Neuronal stem cell (in vitro differentiated cells): ENCODE data around the gene SS18L1.

Experiments used
- DNase-seq: peaks from one replicate; pipeline ENCODE4 v3.0.0-alpha.2; 2013; ENCODE audit warnings: low spot score
- H2AFZ ChIP-seq: one replicate; pipeline ENCODE4 v1.6.1; 2013; ENCODE audit warnings: mild to moderate bottlenecking, low read length, inconsistent platforms
- H2AK5ac ChIP-seq: 2 replicates; pipeline ENCODE4 v1.6.1; 2013; ENCODE audit warnings: low read depth, mild to moderate bottlenecking, inconsistent platforms, low read length, moderate library complexity, mixed read lengths
- H2BK120ac ChIP-seq: 2 replicates; pipeline ENCODE4 v1.6.1; 2013; ENCODE audit warnings: low read depth, mild to moderate bottlenecking, inconsistent platforms, low read length, moderate library complexity, mixed read lengths
- H2BK12ac ChIP-seq: one replicate; pipeline ENCODE4 v1.6.1; 2013; ENCODE audit warnings: low read length, inconsistent platforms
- H2BK15ac ChIP-seq: 2 replicates; pipeline ENCODE4 v1.6.1; 2013; ENCODE audit warnings: mild to moderate bottlenecking, low read length, inconsistent platforms, mixed read lengths
- H2BK5ac ChIP-seq: one replicate; pipeline ENCODE4 v1.6.1; 2013; ENCODE audit warnings: inconsistent platforms, mild to moderate bottlenecking, low read length, moderate library complexity
- H3K14ac ChIP-seq: one replicate; pipeline ENCODE4 v1.6.1; 2013; ENCODE audit warnings: low read length, inconsistent platforms
- H3K18ac ChIP-seq: 2 replicates; pipeline ENCODE4 v1.6.1; 2013; ENCODE audit warnings: low read length, inconsistent platforms
- H3K23ac ChIP-seq: 2 replicates; pipeline ENCODE4 v1.6.1; 2013; ENCODE audit warnings: low read depth, mild to moderate bottlenecking, mixed read lengths, low read length, inconsistent platforms; ENCODE audit not compliant: poor library complexity
- H3K27ac ChIP-seq: replicated peaks from 3 replicates; pipeline ENCODE4 v1.5.1; 2013; ENCODE audit warnings: low read length, inconsistent platforms
- H3K27me3 ChIP-seq, 3 experiments: 2 replicates each; pipeline ENCODE4 v1.6.1; 2013; ENCODE audit warnings: low read length in 3 of 3, mild to moderate bottlenecking in 2 of 3, inconsistent platforms in 1 of 3, low read depth in 1 of 3, mixed read lengths in 1 of 3, moderate library complexity in 1 of 3; ENCODE audit not compliant: control insufficient read depth in 3 of 3, insufficient read depth in 3 of 3
- H3K36me3 ChIP-seq, 2 donors: replicated peaks in 1 of 2; 2 replicates each; pipeline ENCODE4 v1.6.1; 2013; ENCODE audit warnings: low read length in 2 of 2; ENCODE audit not compliant: control insufficient read depth in 2 of 2, insufficient read depth in 2 of 2
- H3K4ac ChIP-seq: 2 replicates; pipeline ENCODE4 v1.6.1; 2013; ENCODE audit warnings: inconsistent platforms, mild to moderate bottlenecking, low read length, moderate library complexity
- H3K4me1 ChIP-seq, 2 donors: 1 replicate in 1 of 2; 2 replicates in 1 of 2; pipeline ENCODE4 v1.6.1; 2013; ENCODE audit warnings: low read length in 2 of 2, low read depth in 1 of 2; ENCODE audit not compliant: control insufficient read depth in 2 of 2, insufficient read depth in 1 of 2
- H3K4me2 ChIP-seq: one replicate; pipeline ENCODE4 v1.6.1; 2013; ENCODE audit warnings: mild to moderate bottlenecking, low read length, inconsistent platforms; ENCODE audit not compliant: insufficient read depth, poor library complexity, severe bottlenecking
- H3K4me3 ChIP-seq, 2 donors: 2 replicates each; pipeline ENCODE4 v1.5.1; 2013; ENCODE audit warnings: low read length in 2 of 2, mild to moderate bottlenecking in 2 of 2, inconsistent platforms in 1 of 2, moderate library complexity in 1 of 2
- H3K79me1 ChIP-seq: one replicate; pipeline ENCODE4 v1.6.1; 2013; ENCODE audit warnings: low read depth, mild to moderate bottlenecking, inconsistent platforms, low read length, moderate library complexity
- H3K9ac ChIP-seq: one replicate; pipeline ENCODE4 v1.6.1; 2013; ENCODE audit warnings: mild to moderate bottlenecking, low read depth, low read length, inconsistent platforms; ENCODE audit not compliant: poor library complexity
- H3K9me3 ChIP-seq, 2 donors: replicated peaks in 1 of 2; 2 replicates each; pipeline versions ENCODE3 to v1.6.1; 2013; ENCODE audit warnings: low read length in 2 of 2, mild to moderate bottlenecking in 2 of 2, inconsistent platforms in 1 of 2, low read depth in 1 of 2, mixed read lengths in 1 of 2, moderate library complexity in 1 of 2; ENCODE audit not compliant: control insufficient read depth in 2 of 2, insufficient read depth in 1 of 2
- H4K8ac ChIP-seq: one replicate; pipeline ENCODE4 v1.6.1; 2013; ENCODE audit warnings: low read depth, mild to moderate bottlenecking, inconsistent platforms, low read length, moderate library complexity
- H4K91ac ChIP-seq: one replicate; pipeline ENCODE4 v1.6.1; 2013; ENCODE audit warnings: low read length, low read depth, mild to moderate bottlenecking, inconsistent platforms; ENCODE audit not compliant: poor library complexity
- WGBS, 2 donors: extraction: QIAGEN DNeasy Blood & Tissue Kit; methylation state at CpG; one replicate each; pipeline ENCODE4 v1.1.7; 2013; ENCODE audit warnings: missing lambda C conversion rate in 2 of 2, mixed read lengths in 1 of 2; ENCODE audit not compliant: insufficient read length in 2 of 2, insufficient replicate concordance in 1 of 2; ENCODE audit errors: extremely low coverage in 2 of 2; 5-methylcytosine and 5-hydroxymethylcytosine counted together

SS18L1 gene

DNA sequence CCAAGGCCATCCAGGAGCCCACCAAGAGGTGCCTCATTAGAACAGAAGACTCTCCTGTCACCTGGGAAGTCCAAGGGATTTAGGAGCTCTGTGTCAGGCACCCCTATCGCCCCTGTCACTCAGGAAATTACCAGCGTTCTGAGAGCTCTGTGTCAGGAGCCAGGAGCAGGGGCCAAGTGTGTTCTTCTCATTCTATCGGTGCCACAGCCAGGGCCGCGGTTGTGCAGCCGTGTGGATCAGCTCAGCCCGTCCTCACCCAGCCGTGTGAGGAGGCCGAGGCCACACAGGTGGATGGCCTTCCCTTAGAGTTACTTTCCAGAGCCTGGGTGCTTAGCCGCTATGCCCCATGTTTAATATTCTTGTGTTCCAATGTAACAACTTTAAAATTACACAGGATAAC, 49.1 kb downstream of the SS18L1 start:
- Histone ChIP-seq H2BK12ac (no peak overlapping the region), H3K4me3 (no peak overlapping the region), H3K9me3 (no peaks in the 10 kb centered on the region), H3K36me3 (peaks cover 12 to 54% of the 10 kb centered on the region in 2 donors), H2BK120ac (no peak overlapping the region), H3K27ac (no peak overlapping the region), H2AK5ac (no peak overlapping the region), H4K8ac (no peak overlapping the region), H2BK5ac (no peak overlapping the region), H3K23ac (no peak overlapping the region), H2AFZ (no peak overlapping the region), H3K79me1 (peaks cover 10% of the 10 kb centered on the region), H3K9ac (no peak overlapping the region), H3K4ac (no peak overlapping the region), H2BK15ac (no peak overlapping the region), H3K14ac (no peak overlapping the region), H3K27me3 (no peaks in the 10 kb centered on the region), H3K4me2 (no peak overlapping the region), H3K4me1 (no peaks in the 10 kb centered on the region), H3K18ac (no peak overlapping the region), H4K91ac (no peak overlapping the region)
- WGBS, 2 donors = no CpG with 5 or more reads among the region's 10 CpGs
- no peak for DNase-seq

GRCh38 chr20:62193079-62194025, 49.8 kb downstream of the SS18L1 start:
- Histone ChIP-seq H3K36me3 (peaks cover 18 to 62% of the 10 kb centered on the region in 2 donors), H3K4me3 (no peak overlapping the region), H2BK5ac (no peak overlapping the region), H2BK15ac (no peak overlapping the region), H2BK120ac (no peak overlapping the region), H3K4me2 (no peak overlapping the region), H4K91ac (no peak overlapping the region), H3K23ac (no peak overlapping the region), H3K9me3 (no peaks in the 10 kb centered on the region), H3K14ac (no peak overlapping the region), H4K8ac (no peak overlapping the region), H2AK5ac (no peak overlapping the region), H3K27me3 (no peaks in the 10 kb centered on the region), H3K79me1 (peaks cover 10% of the 10 kb centered on the region), H2AFZ (no peak overlapping the region), H3K4me1 (no peaks in the 10 kb centered on the region), H3K18ac (no peak overlapping the region), H3K9ac (no peak overlapping the region), H3K4ac (no peak overlapping the region), H3K27ac (no peak overlapping the region), H2BK12ac (no peak overlapping the region)
- no peak for DNase-seq
- WGBS, 2 donors = no CpG with 5 or more reads among the region's 29 CpGs

DNA sequence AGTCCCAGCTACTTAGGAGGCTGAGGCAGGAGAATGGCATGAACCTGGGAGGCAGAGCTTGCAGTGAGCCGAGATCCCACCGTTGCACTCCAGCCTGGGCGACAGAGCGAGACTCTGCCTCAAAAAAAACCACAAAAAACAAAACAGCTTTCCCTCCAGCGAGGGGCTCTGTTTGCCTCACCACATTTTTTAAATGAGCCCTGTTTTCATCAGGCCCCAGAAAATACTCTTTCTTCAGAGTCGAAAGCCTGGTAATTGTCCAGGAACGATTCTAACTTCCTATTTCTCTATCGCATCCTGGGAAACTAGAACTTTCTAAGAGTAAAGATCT, 51.5 kb downstream of the SS18L1 start:
- Histone ChIP-seq H3K27me3 (no peaks in the 10 kb centered on the region), H2BK120ac (no peak overlapping the region), H3K18ac (no peak overlapping the region), H4K91ac (no peak overlapping the region), H3K79me1 (peaks cover 13% of the 10 kb centered on the region), H3K36me3 (peaks cover 26 to 64% of the 10 kb centered on the region in 2 donors), H3K4me3 (no peak overlapping the region), H3K27ac (no peak overlapping the region), H3K4me1 (no peaks in the 10 kb centered on the region), H3K23ac (no peak overlapping the region), H2AFZ (no peak overlapping the region), H2BK15ac (no peak overlapping the region), H2BK5ac (no peak overlapping the region), H2AK5ac (no peak overlapping the region), H3K9me3 (no peaks in the 10 kb centered on the region), H3K14ac (no peak overlapping the region), H3K4ac (no peak overlapping the region), H3K9ac (no peak overlapping the region), H3K4me2 (no peak overlapping the region), H4K8ac (no peak overlapping the region), H2BK12ac (no peak overlapping the region)
- no peak for DNase-seq
- WGBS, 2 donors = no CpG with 5 or more reads among the region's 8 CpGs

DNA sequence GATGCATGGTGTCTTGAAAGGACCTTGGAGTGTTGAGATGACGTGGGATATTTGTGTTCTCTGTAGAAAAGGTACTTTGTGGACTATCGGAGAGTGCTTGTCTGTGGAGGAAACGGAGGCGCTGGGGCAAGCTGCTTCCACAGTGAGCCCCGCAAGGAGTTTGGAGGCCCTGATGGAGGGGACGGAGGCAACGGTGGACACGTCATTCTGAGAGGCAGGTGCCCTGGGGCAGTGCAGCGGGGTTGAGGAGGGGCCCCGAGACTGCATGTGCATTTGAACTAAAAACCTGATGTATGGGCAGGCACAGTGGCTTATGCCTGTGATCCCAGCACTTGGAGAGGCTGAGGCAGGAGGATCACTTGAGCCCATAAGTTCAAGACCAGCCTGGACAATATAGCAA, 52.2 kb downstream of the SS18L1 start:
- H3K23ac ChIP-seq = no peak overlapping the region
- no peaks in the 10 kb centered on the region for H3K4me1 ChIP-seq
- no peak overlapping the region for H2AK5ac ChIP-seq
- no peaks in the 10 kb centered on the region for H3K27me3 ChIP-seq
- H2BK15ac ChIP-seq = no peak overlapping the region
- H3K4ac ChIP-seq = no peak overlapping the region
- no peak overlapping the region for H3K27ac ChIP-seq
- no peak overlapping the region for H2BK5ac ChIP-seq
- WGBS, 2 donors = no CpG with 5 or more reads among the region's 10 CpGs
- no peak overlapping the region for H4K8ac ChIP-seq
- no peak overlapping the region for H2BK120ac ChIP-seq
- peaks cover 13% of the 10 kb centered on the region for H3K79me1 ChIP-seq
- no peaks in the 10 kb centered on the region for H3K9me3 ChIP-seq
- H3K9ac ChIP-seq = no peak overlapping the region
- H3K4me2 ChIP-seq = no peak overlapping the region
- no peak overlapping the region for H2AFZ ChIP-seq
- H4K91ac ChIP-seq = no peak overlapping the region
- DNase-seq = no peak
- no peak overlapping the region for H3K18ac ChIP-seq
- H2BK12ac ChIP-seq = no peak overlapping the region
- H3K4me3 ChIP-seq = no peak overlapping the region
- H3K14ac ChIP-seq = no peak overlapping the region
- H3K36me3 ChIP-seq = peaks cover 26 to 64% of the 10 kb centered on the region in 2 donors
